GM21360 (cell line): ENCODE results near the gene SPDYA.
"Not testable (repeated sequence)": the region's sequence is repeated elsewhere in the genome, so short reads cannot be mapped to it uniquely, and the experiment has no call there.

Experiments
- ATAC-seq: cut with Tn5 transposase; IDR thresholded peaks from one replicate; pipeline ENCODE4 v1.9.1; 2021; ENCODE audit warnings: mild to moderate bottlenecking, moderate library complexity; ENCODE audit not compliant: unreplicated experiment

Gene SPDYA

GRCh38 chr2:28810384-28811285, at the start of gene SPDYA:
SPDYA (plus strand) TSS chr2:28810834; CDS start chr2:28816015, 5,181 bp downstream.
- peak; percentile 72 for ATAC-seq

- ATAC-seq: no peak
These were observed 49.2 kb upstream of the SPDYA start for GRCh38 chr2:28761420-28761819.

- no peak for ATAC-seq
These were observed 45.5 kb upstream of the SPDYA start for GRCh38 chr2:28764909-28765711.

- ATAC-seq: no peak
These were observed 44.6 kb upstream of the SPDYA start for GRCh38 chr2:28766070-28766469.

- ATAC-seq: no peak
These were observed 43.3 kb upstream of the SPDYA start for GRCh38 chr2:28767337-28767736.

- no peak for ATAC-seq
These were observed 42.2 kb upstream of the SPDYA start for GRCh38 chr2:28768422-28768821.

- ATAC-seq: no peak
These were observed 41.7 kb upstream of the SPDYA start for GRCh38 chr2:28768952-28769351.

- ATAC-seq: no peak
These were observed 38.3 kb upstream of the SPDYA start for GRCh38 chr2:28772351-28772750.

GRCh38 chr2:28776471-28776870, 34.2 kb upstream of the SPDYA start:
- ATAC-seq: no peak

GRCh38 chr2:28778392-28778791, 32.2 kb upstream of the SPDYA start:
- ATAC-seq: no peak

GRCh38 chr2:28779001-28779400, 31.6 kb upstream of the SPDYA start:
- no peak for ATAC-seq

GRCh38 chr2:28780496-28780895, 30.1 kb upstream of the SPDYA start:
- no peak for ATAC-seq

GRCh38 chr2:28782423-28782822, 28.2 kb upstream of the SPDYA start:
- no peak for ATAC-seq

GRCh38 chr2:28784570-28784969, 26.1 kb upstream of the SPDYA start:
- not testable (repeated sequence) for ATAC-seq

GRCh38 chr2:28796620-28797019, 14.0 kb upstream of the SPDYA start:
- no peak for ATAC-seq

- no peak for ATAC-seq
These were observed 8.9 kb upstream of the SPDYA start for GRCh38 chr2:28801726-28802125.

GRCh38 chr2:28802975-28803429, 7.6 kb upstream of the SPDYA start:
- no peak for ATAC-seq

GRCh38 chr2:28809927-28810326, 707 bp upstream of the SPDYA start:
- no peak for ATAC-seq

GRCh38 chr2:28818053-28818452, 7.4 kb downstream of the SPDYA start:
- ATAC-seq: no peak

GRCh38 chr2:28821295-28821958, 10.8 kb downstream of the SPDYA start:
- ATAC-seq: no peak

GRCh38 chr2:28822036-28822435, 11.4 kb downstream of the SPDYA start:
- ATAC-seq: no peak
